Germinal center (tissue), 1 donor: ENCODE results near the gene R3HCC1L.

Source experiments
- DNase-seq: peaks from one replicate; pipeline ENCODE4 v3.0.0; 2012; ENCODE audit warnings: mixed read lengths, low spot score

R3HCC1L gene

GRCh38 chr10:98134431-98135221 lies at the start of gene R3HCC1L:
R3HCC1L (plus strand) TSS chr10:98134657; CDS start chr10:98208115, 73,458 bp downstream.
- DNase-seq = peak; percentile 89

GRCh38 chr10:98085238-98085637 lies 49.2 kb upstream of the R3HCC1L start:
- DNase-seq = no peak

GRCh38 chr10:98086837-98087708 lies 47.4 kb upstream of the R3HCC1L start:
- no peak for DNase-seq

GRCh38 chr10:98088186-98088971 lies 46.1 kb upstream of the R3HCC1L start:
- DNase-seq = no peak

- no peak for DNase-seq
Observed at GRCh38 chr10:98090822-98091221, 43.6 kb upstream of the R3HCC1L start.

DNA sequence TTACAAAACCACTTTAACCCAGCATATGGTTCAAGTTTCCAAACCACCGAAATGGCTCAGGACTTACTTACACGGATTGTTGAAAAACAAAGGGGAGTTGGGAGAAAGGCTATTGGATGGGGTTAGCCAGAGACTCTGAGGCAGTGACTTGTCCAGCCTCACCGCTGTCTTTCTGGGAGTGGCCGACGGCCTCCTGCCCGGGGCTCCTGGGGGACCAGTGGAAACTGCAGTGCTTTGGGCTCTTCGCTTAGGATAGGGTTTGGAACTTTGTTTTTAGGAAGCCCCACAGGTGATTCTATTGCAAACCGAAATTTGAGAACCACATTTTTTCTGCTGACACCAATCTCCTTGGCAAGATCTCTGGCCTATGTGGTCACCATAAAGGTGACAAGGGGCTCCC lies 38.1 kb upstream of the R3HCC1L start:
- no peak for DNase-seq

DNA sequence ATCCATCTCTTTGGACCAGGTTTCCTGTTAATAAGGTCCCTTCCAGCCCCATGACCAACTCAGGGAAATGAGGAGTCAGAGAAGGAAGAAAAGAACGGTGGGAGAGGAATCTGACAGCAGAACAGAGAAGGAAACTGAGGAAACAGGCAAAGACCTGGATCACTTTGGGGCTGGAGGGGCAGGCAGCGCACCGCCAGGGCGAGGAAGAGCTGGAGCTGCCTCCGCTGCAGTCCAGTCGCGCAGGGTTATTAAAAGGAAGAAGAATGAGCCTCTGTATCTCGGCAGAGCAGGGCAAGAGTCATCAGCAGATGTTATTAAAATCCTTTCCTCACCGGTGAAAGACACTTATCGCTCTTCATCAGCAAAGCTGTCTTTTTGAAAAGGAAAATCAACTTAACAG lies 37.7 kb upstream of the R3HCC1L start:
- DNase-seq = no peak

- no peak for DNase-seq
Observed at GRCh38 chr10:98097175-98097574, 37.3 kb upstream of the R3HCC1L start.

GRCh38 chr10:98097616-98098015 lies 36.8 kb upstream of the R3HCC1L start:
- DNase-seq = no peak

GRCh38 chr10:98098247-98098646 lies 36.2 kb upstream of the R3HCC1L start:
- DNase-seq = no peak

- no peak for DNase-seq
Observed at GRCh38 chr10:98100476-98100875, 34.0 kb upstream of the R3HCC1L start.

- DNase-seq = no peak
Observed at GRCh38 chr10:98101366-98101765, 33.1 kb upstream of the R3HCC1L start.

DNA sequence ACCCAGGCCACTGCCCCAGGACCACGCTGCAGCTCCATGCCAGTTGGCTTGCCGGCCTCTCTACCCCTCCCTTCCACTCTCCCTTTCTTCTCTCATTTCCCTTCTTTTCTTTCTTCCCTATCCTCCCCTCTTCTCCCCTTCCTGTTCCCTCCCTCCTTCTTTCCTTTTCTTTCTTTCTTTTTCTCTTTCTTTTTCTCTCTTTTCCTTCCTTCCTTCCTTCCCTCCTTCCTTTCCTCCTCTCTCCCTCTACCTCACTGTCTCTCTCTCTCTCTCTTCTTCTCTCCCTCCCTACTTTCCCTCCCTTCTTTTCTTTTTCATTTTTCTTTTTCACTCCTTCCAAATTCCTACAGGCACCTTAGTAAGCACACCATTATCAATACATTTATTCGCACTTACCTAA lies 30.3 kb upstream of the R3HCC1L start:
- DNase-seq = no peak

DNA sequence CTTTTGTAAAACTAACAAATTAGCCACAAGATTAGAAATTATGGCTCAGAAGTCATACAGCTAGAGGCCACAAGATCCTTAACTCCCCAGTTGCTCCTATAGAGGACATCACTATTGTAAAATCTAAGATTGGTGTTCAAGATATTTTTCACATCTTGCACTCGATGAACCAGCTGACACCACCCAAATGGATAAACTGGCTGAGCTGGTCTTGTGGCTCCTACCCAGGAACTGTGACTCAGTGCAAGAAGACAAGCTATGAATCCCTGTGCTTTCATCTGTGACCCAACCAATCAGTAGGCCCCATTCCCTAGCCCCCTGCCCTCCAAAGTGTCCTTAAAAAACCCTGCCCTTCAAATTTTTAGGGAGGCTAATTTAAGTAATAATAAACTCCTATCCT lies 27.9 kb upstream of the R3HCC1L start:
- no peak for DNase-seq

DNA sequence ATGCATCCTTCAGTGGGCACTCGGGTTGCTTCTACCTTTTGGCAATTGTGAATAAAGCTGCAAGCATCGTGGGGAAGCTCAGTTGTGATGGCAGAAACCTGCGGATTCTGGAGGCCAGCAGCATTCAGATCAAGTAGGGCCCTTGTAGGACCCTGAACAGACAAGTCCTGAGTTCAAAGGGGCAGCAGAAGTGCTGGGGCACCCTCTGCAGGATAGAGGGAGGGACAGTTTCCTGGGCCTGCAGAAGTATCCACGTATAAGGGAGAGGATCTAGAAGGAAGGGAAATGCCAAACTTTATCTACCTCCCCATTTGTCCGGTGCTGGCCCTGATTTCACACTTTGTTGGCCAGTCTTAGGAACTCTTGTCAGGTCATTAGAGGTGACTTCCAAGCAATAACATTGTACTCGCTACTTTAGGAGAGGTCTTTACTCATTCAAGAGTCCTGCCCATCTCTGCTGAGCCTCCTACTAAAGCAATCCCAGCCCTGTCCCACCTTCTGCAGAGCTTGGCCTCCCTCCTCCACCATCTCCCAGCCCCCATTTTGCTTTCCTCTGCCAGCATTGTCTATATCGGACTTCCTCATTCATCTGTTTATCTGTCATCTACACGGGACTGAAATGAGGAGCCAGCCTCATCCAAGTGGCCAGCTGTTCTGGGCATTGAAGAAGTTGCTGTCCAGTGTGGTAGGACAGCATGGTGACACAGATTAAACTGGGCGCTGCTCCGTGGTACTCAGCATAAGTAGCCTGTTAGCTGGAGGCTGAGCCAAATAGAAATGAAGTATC lies 26.6 kb upstream of the R3HCC1L start:
- no peak for DNase-seq

GRCh38 chr10:98110356-98110755 lies 24.1 kb upstream of the R3HCC1L start:
- no peak for DNase-seq

- DNase-seq = no peak
Observed at GRCh38 chr10:98115031-98115787, 19.2 kb upstream of the R3HCC1L start.

DNA sequence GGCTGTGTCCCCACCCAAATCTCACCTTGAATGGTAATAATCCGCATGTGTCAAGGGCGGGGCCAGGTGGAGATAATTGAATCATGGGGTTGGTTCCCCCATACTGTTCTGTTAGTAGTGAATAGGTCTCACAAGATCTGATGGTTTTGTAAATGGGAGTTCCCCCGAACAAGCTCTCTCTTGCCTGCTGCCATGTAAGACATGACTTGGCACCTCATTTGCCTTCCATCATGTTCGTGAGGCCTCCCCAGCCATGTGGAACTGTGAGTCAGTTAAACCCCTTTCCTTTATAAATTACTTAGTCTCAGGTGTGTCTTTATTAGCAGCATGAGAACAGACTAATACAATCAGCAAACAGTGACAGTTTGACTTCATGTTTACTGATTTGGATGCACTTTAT lies 14.6 kb upstream of the R3HCC1L start:
- no peak for DNase-seq

DNA sequence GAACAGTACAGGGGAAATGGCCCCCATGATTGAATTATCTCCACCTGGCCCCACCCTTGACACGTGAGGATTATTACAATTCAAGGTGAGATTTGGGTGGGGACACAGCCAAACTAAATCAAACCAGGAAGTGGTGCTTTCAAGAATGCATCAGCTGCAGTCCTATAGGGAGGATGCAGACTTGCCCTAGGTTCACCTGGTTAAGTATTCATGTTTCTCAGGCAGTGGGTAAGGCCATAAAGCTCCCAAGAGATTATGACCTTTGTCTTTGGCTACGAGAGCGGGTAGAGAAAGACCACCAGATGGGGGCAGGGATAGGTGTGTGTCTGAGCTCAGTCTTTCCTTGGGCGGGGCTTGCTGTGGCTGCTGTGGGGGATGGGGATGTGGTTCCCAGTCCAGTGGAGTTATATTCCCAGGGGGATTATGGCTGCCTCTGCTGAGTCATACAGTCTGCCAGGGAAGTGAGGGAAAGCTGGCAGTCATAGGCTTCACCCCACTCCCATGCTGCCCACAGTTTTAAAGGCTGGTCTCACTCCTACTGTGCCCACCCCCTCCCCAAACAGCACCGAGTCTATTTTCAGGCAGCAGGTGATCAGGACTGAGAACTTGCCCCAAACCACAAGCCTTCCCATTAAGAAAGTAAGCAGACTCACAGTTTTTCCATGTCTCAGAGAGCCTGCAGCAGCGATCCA lies 8.4 kb upstream of the R3HCC1L start:
- DNase-seq = no peak

DNA sequence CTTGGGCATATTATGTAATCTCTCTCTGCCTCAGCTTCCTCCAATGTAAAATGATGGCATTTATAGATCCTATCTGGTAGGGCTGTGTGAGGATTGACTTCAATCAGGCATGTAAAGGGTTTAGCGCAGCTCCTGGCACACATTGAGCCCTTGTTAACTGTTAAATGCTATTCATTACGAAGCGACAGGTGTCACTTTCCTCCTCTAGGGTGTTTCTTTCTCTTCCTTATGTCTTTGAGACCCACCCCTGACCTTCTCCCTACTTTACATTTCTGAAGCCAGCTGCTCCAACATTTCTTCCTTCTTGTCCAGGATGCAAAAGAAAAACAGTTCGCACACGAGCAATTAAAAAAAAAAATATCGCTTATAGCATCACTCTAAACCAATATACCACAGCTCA lies 5.7 kb upstream of the R3HCC1L start:
- no peak for DNase-seq
